Mammary epithelial cell (primary cell): ENCODE results near the gene FARP1.

Source experiments
- CTCF ChIP-seq, 2 donors: IDR thresholded peaks in 1 of 2; conservative IDR thresholded peaks in 1 of 2; 2 replicates each; pipeline ENCODE4 v1.5.1; 2011 to 2012; ENCODE audit warnings: inconsistent platforms in 2 of 2, low read length in 2 of 2, mild to moderate bottlenecking in 2 of 2, control low read depth in 1 of 2, low read depth in 1 of 2; ENCODE audit not compliant: insufficient read depth in 1 of 2; ENCODE audit errors: extremely low read depth in 1 of 2
- EZH2 ChIP-seq: IDR thresholded peaks from 2 replicates; pipeline ENCODE4 v1.6.1; 2012; ENCODE audit warnings: low read length, inconsistent platforms, borderline replicate concordance

GRCh38 chr13:98158172-98158899 lies 15.4 kb downstream of the FARP1 start:
- TF ChIP-seq CTCF (conservative IDR thresholded peaks at IDR 0.05 in 1 of 2, IDR thresholded peaks at IDR 0.05 in 1 of 2; ENCODE audit: extremely low read depth in 1 of 2, insufficient read depth in 1 of 2, low read depth in 1 of 2, low read length in 2 of 2) (no peak), EZH2 (no peak)
